HG02571 (cell line): ENCODE results near the gene MIOS.

Source experiments
- ATAC-seq: cut with Tn5 transposase; IDR thresholded peaks from one replicate; pipeline ENCODE4 v1.9.1; 2021; ENCODE audit warnings: mild to moderate bottlenecking, moderate library complexity; ENCODE audit not compliant: unreplicated experiment

MIOS gene

GRCh38 chr7:7566651-7567611 is at the start of gene MIOS:
TSS of gene MIOS (plus strand) at chr7:7566884. CDS start at chr7:7572476, 5,592 bp downstream.
- ATAC-seq = peak; percentile 75

DNA sequence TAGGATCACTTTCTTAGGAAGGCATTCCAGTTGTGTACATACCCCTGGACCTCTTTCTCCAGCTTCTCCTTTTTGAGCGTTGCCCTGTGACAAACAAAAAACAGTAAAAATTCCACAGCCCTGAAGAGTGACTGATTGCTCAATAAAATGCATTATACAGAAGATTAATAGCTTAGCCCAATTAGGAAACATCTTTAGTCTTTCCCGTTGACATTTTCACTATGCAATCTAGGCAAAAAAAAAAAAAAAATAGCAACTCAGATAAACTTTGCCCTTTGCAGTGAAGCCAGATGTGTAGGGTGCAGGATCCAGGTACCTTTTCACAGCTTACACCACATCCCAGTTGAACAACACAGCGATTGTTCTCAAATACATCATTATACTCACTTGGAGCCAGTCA is 48.9 kb upstream of the MIOS start:
- no peak for ATAC-seq

DNA sequence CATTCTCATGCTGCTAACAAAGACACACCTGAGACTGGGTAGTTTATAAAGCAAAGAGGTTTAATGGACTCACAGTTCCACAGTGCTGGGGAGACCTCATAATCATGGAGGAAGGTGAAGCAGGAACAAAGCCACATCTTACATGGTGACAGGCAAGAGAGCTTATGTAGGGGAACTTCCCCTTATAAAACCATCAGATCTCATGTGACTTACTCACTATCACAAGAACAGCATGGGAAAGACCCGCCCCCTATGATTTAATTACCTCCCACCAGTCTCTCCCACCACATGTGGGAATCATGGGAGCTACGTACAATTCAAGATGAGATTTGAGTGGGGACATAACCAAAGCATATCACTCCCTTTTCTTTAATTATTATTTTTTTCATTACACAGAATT is 47.6 kb upstream of the MIOS start:
- no peak for ATAC-seq

DNA sequence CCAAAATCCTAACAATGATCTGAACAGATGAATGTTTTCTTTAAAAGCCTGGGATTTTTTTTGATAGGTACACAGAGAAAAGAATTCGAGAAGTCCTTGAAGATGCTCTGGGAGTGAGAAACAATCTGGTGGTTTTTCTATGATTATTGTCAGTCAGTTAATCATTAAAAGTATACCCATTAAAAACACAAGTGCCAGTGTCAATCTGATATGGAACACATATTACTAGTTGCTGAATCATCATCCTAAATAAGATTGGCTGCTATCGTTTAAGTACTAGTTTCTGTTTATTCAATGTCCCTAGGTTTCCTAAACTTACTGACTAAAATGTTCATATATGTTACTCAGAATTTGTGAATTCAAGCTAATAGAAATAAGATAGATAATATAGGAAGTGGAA is 47.2 kb upstream of the MIOS start:
- ATAC-seq = no peak

- no peak for ATAC-seq
Observed at GRCh38 chr7:7521259-7521658, 45.4 kb upstream of the MIOS start.

GRCh38 chr7:7522421-7522820 is 44.3 kb upstream of the MIOS start:
- no peak for ATAC-seq

GRCh38 chr7:7524121-7524520 is 42.6 kb upstream of the MIOS start:
- ATAC-seq = no peak

DNA sequence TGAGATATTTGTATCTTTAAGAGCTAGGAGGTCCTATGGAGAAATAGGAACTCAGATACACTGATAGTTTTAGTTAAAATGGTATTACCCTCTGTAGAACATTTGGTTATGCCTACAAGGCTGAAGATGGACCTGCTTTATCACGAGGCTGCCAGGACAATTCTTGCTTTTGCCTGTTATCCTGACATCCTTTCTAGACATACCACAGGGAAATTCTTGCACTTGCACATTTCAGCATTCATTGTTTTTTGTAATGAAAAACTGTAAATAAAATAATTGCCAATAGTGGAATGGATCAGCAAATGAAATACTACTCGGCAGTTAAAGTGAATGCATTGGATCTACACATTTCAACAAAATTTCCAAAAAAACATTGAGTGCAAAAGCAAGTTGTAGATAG is 40.7 kb upstream of the MIOS start:
- no peak for ATAC-seq

DNA sequence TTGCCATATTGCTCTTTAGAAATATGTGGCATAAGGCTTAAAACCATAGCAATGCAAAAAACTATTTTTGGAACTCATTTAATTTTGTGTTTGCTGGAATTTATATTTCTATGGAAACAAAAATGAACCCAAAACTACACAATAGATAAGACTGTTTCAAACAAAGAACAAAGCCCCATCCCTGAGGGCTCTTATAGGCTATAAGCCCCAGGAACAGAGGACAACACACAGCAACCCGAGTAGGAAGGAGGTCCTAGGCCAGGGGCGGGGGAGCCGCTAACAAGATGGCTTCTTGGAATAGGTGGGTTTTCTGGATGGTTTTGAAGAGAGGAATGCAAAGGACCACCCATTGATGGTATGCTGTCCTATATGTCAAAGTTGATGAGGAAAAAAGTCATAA is 39.6 kb upstream of the MIOS start:
- ATAC-seq = no peak

DNA sequence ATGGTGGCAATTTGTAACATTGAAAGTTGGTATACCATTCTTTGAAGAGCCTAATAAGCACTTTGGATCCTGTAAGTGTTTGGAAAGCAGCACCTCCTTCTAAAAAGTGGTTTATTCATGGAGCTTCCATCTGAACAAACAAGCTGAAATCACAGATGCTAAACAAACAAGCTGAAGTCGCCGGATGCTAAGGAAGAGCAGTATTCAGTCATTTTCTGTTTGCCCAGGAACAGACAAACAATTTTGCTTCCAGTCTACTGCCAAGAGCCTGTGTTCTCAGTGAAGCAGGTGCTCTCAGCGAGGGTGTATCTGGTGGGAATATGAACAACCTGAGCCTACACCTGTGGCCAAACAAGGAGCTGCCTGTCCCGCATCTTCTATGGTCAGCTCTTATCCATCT is 37.4 kb upstream of the MIOS start:
- ATAC-seq = no peak

DNA sequence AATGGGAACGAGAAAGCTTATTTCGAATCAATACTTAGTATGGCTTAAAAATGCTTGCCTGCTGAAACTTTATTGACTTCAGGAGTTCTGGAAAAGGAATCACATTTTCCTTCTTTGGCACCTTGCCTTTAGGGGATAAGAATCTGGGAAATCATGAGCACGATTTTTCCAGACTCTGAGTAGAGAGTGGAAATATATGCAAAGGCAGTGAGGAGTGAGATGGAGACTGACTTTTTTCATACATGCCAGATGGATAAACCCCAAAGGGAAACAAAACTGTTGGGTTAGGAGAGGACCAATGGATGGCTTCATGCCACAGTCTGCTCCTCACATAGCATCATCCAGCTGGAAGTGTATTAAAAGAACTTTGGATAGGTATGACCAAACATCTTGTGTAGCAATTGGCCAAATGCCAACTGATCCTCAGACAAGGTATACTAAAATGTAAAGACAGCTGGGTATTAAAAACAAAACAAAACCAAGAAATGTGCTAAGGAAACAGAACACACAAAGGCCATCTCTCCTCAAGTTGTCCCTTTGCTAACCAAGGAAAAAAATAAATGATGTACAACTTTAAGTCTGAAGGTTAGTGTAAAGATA is 32.8 kb upstream of the MIOS start:
- no peak for ATAC-seq

GRCh38 chr7:7535691-7536090 is 31.0 kb upstream of the MIOS start, which contains the start of gene COL28A1:
TSS of gene COL28A1 (minus strand) at chr7:7535873. CDS start at chr7:7532875, 2,998 bp downstream.
- no peak for ATAC-seq

GRCh38 chr7:7536396-7537019 is 30.2 kb upstream of the MIOS start:
- no peak for ATAC-seq

- ATAC-seq = no peak
Observed at GRCh38 chr7:7537711-7538110, 29.0 kb upstream of the MIOS start.

GRCh38 chr7:7539152-7539551 is 27.5 kb upstream of the MIOS start:
- ATAC-seq = no peak

- no peak for ATAC-seq
Observed at GRCh38 chr7:7539711-7540110, 27.0 kb upstream of the MIOS start.

GRCh38 chr7:7542251-7542835 is 24.3 kb upstream of the MIOS start:
- no peak for ATAC-seq

GRCh38 chr7:7548407-7548806 is 18.3 kb upstream of the MIOS start:
- no peak for ATAC-seq

- no peak for ATAC-seq
Observed at GRCh38 chr7:7550663-7551062, 16.0 kb upstream of the MIOS start.

GRCh38 chr7:7552199-7552598 is 14.5 kb upstream of the MIOS start:
- ATAC-seq = no peak

- ATAC-seq = no peak
Observed at GRCh38 chr7:7553386-7553785, 13.3 kb upstream of the MIOS start.
